HG02763 (cell line): ENCODE results near the gene C5AR1.
"Not testable (repeated sequence)": the region's sequence is repeated elsewhere in the genome, so short reads cannot be mapped to it uniquely, and the experiment has no call there.

Source experiments
- ATAC-seq: cut with Tn5 transposase; IDR thresholded peaks from one replicate; pipeline ENCODE4 v1.9.1; 2021; ENCODE audit warnings: mild to moderate bottlenecking, moderate library complexity; ENCODE audit not compliant: unreplicated experiment

The C5AR1 gene

GRCh38 chr19:47283405-47284059 lies 26.1 kb upstream of the C5AR1 start:
- no peak for ATAC-seq

DNA sequence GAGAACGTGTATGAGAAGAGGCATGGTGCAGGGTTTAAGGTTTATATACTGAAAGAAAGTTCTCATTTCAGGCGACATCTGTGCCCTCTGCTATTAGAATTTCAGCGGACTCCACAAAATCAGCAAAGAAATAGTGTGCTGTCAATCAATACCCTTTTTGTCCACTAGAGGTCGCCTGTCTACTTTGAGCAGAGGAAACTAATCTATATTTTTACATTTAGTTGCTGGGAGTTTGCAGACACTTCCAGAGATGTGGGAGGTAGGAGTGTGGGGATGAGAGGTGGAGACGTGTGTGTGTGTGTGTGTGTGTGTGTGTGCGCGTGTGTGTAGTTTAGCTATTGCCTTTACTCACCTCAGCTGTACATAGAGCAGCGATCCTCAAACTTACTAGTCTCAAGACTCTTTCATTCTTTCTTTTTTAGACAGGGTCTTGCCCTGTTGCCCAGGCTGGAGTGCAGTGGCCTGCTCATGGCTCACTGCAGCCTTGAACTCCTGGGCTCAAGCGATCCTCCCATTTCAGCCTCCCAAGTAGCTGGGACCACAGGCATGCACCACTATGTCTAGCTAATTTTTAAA lies 25.2 kb upstream of the C5AR1 start:
- ATAC-seq, result no peak

- peak; percentile 50 for ATAC-seq
Measured at GRCh38 chr19:47296036-47296435, 13.6 kb upstream of the C5AR1 start.

GRCh38 chr19:47300867-47301266 lies 8.8 kb upstream of the C5AR1 start:
- ATAC-seq, result not testable (repeated sequence)

- ATAC-seq, result no peak
Measured at GRCh38 chr19:47302249-47302648, 7.4 kb upstream of the C5AR1 start.

- no peak for ATAC-seq
Measured at GRCh38 chr19:47303966-47304365, 5.7 kb upstream of the C5AR1 start.

- no peak for ATAC-seq
Measured at GRCh38 chr19:47305309-47305751, 4.3 kb upstream of the C5AR1 start.

DNA sequence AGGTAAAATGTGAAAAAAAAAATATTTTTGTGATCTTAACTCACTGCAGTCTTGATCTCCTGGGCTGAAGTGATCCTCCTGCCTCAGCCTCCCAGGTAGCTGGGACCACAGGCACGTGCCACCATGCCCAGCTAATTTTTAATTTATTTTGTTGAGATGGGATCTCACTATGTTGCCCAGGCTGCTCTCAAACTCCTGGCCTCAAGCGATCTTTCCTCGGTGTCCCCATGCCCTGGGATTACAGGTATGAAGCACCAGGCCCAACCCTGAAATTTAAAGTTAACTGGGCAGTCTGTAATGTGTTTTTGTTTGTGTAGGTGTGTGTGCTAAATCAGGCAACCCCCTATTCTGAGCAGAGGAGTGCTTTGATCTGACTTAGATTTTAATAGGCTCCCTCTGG lies 3.4 kb upstream of the C5AR1 start:
- ATAC-seq, result no peak

DNA sequence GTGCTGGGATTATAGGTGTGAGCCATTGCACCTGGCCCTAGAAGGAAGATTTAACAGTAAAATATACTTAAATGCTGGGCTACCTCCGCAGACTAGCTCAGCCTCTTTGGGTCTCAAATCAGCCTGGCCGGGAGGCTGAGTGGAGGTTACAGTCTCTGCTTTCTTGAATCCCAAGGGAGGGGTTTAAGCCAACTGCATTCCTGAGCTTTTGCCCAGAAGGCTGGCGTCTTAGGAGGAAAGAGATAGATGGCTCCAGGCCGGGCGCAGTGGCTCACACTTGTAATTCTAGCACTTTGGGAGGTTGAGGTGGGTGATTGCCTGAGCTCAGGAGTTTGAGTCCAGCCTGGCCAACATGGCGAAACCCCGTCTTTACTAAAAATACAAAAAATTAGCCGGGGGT lies 623 bp upstream of the C5AR1 start:
- ATAC-seq, result no peak

DNA sequence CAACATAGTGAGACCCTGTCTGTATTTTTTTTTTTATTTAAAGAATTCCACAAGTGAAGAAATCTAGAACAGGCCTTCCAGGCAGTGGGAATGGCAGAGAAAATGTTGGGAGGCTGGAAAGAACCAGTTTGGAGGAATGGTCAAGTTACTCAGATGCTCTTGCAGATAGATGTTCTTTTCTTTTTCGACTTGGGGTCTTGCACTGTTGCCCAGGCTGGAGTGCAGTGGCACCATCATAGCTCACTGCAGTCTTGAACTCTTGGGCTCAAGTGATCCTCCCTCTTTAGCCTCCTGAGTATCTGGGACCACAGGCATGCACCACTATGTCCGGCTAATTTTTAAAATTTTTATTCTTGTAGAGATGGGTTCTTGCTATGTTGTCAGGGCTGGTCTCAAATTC lies 662 bp downstream of the C5AR1 start:
- no peak for ATAC-seq

DNA sequence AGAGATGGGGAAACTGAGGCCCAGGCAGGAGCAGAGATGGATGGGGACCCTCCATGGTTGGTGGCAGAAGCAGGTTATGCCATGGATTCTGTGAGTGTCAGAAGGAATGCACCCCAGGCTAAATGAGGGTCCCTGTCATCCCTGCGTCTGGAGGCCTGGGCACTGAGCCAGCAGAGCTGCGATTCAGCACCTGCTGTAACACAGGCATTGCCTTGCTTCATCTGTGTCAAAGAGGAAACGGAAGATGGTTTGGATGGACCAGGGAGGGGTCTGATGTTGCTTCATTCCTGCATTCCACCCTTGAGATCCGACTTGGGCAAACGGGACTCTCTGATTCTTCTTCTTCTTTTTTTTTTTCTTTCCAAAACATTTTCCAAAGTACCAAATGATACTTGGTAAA lies 1.2 kb downstream of the C5AR1 start:
- no peak for ATAC-seq

GRCh38 chr19:47312366-47313006 lies 2.8 kb downstream of the C5AR1 start:
- ATAC-seq, result no peak

GRCh38 chr19:47313754-47314295 lies 4.2 kb downstream of the C5AR1 start:
- no peak for ATAC-seq

DNA sequence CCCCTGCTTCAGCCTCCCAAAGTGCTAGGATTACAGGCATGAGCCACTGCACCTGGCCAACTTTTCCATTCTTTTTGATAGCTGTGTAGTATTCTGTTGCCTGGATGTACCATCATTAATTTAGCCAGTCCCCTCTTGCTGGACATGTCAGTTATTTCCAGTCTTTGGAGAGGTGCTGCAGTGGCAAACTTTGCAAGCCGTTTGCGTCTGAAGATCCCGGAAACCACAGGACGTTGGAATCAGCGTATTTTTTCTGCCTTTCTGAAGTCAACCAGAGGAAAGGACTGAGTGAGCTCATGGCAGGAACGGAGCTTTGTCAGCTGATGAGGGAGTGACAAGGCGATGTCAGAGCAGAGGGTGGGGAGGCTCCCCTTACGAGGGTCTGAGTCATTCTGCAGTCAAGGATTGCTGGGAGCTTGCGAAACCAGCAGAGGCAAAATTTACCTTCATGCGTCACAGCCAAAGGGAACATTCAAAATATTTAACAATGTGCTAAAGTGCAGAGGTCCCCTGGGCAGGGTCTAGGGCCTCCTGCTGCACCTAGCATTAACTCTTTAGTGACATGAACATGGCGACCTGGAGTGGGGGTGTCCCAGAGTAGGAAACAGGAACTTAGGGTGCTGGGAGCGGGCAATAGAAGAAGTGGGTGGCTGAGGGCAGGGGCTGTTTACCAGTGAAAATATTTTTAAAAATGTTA lies 5.6 kb downstream of the C5AR1 start:
- ATAC-seq, result no peak

DNA sequence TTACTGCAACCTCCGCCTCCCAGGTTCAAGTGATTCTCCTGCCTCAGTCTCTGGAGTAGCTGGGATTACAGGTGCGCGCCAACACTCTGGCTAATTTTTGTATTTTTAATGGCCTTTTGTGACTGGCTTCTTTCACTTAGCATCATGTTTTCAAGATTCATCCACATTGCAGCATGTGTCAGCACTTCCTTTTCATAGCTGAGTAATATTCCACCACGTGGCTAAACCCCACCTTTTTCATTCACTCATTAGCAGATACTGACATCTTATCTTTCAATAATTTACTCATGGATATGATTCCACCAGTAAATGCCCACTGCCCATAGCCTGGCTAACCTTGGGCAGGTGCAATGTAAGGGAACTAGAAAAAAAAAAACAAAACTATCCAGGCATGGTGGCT lies 6.9 kb downstream of the C5AR1 start:
- no peak for ATAC-seq

DNA sequence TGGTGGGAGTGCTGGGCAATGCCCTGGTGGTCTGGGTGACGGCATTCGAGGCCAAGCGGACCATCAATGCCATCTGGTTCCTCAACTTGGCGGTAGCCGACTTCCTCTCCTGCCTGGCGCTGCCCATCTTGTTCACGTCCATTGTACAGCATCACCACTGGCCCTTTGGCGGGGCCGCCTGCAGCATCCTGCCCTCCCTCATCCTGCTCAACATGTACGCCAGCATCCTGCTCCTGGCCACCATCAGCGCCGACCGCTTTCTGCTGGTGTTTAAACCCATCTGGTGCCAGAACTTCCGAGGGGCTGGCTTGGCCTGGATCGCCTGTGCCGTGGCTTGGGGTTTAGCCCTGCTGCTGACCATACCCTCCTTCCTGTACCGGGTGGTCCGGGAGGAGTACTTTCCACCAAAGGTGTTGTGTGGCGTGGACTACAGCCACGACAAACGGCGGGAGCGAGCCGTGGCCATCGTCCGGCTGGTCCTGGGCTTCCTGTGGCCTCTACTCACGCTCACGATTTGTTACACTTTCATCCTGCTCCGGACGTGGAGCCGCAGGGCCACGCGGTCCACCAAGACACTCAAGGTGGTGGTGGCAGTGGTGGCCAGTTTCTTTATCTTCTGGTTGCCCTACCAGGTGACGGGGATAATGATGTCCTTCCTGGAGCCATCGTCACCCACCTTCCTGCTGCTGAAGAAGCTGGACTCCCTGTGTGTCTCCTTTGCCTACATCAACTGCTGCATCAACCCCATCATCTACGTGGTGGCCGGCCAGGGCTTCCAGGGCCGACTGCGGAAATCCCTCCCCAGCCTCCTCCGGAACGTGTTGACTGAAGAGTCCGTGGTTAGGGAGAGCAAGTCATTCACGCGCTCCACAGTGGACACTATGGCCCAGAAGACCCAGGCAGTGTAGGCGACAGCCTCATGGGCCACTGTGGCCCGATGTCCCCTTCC lies 10.5 kb downstream of the C5AR1 start:
- no peak for ATAC-seq

DNA sequence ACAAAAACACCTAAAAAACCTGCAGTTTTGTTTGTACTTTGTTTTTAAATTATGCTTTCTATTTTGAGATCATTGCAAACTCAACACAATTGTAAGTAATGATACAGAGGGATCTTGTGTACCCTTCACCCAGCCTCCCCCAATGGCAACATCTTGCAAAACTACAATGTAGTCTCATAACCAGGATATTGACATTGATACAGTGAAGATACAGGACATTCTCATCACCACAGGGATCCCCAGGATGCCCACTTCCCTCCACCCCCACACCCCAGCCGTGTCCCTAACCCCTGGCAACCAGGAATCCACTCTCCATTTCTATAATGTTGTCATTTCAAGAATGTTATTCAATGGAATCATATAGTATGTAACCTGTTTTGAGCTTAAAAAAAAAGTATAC lies 12.0 kb downstream of the C5AR1 start:
- ATAC-seq, result no peak

- no peak for ATAC-seq
Measured at GRCh38 chr19:47322058-47322457, 12.4 kb downstream of the C5AR1 start.

- ATAC-seq, result no peak
Measured at GRCh38 chr19:47323409-47323808, 13.7 kb downstream of the C5AR1 start.

GRCh38 chr19:47323872-47324271 lies 14.2 kb downstream of the C5AR1 start:
- ATAC-seq, result no peak
